GM19240 (cell line): Measurements from ENCODE around the gene RTL1.

Experiments used
- DNase-seq: peaks from one replicate; pipeline ENCODE4 v3.0.0; 2011; ENCODE audit warnings: low spot score; ENCODE audit not compliant: insufficient read length

RTL1 gene

GRCh38 chr14:100903672-100904185, at the start of gene RTL1:
Gene RTL1 (minus strand): TSS chr14:100903722. CDS start chr14:100884788, 18,934 bp downstream.
- no peak for DNase-seq

- DNase-seq = no peak
Observed at GRCh38 chr14:100950024-100950423, 46.5 kb upstream of the RTL1 start.

- no peak for DNase-seq
Observed at GRCh38 chr14:100944052-100944451, 40.5 kb upstream of the RTL1 start.

GRCh38 chr14:100930270-100930669, 26.7 kb upstream of the RTL1 start:
- DNase-seq = no peak

- no peak for DNase-seq
Observed at GRCh38 chr14:100915560-100915959, 12.0 kb upstream of the RTL1 start.

GRCh38 chr14:100914597-100915021, 11.1 kb upstream of the RTL1 start:
- DNase-seq = no peak

GRCh38 chr14:100911665-100912316, 8.3 kb upstream of the RTL1 start:
- DNase-seq = no peak

GRCh38 chr14:100910888-100911664, 7.6 kb upstream of the RTL1 start:
- DNase-seq = no peak

- DNase-seq = no peak
Observed at GRCh38 chr14:100909439-100909838, 5.9 kb upstream of the RTL1 start.

- DNase-seq = no peak
Observed at GRCh38 chr14:100907240-100907639, 3.7 kb upstream of the RTL1 start.

- no peak for DNase-seq
Observed at GRCh38 chr14:100906420-100906819, 2.9 kb upstream of the RTL1 start.

GRCh38 chr14:100905166-100905565, 1.6 kb upstream of the RTL1 start:
- no peak for DNase-seq

- no peak for DNase-seq
Observed at GRCh38 chr14:100904307-100905087, 975 bp upstream of the RTL1 start.

GRCh38 chr14:100903134-100903468, 421 bp downstream of the RTL1 start:
- DNase-seq = no peak

GRCh38 chr14:100902295-100903133, 1.0 kb downstream of the RTL1 start:
- no peak for DNase-seq

- no peak for DNase-seq
Observed at GRCh38 chr14:100901391-100902183, 1.9 kb downstream of the RTL1 start.

- no peak for DNase-seq
Observed at GRCh38 chr14:100900837-100901390, 2.6 kb downstream of the RTL1 start.

- DNase-seq = no peak
Observed at GRCh38 chr14:100899884-100900771, 3.4 kb downstream of the RTL1 start.
